ENCODE measurements around the gene ARL5C.

GRCh38 chr17:39198186-39198566, 32.2 kb upstream of the ARL5C start:
- no peak for TF ChIP-seq CTCF (IDR thresholded peaks at IDR 0.05)
- no peak for TF ChIP-seq POLR2A (IDR thresholded peaks at IDR 0.05)

All from esophagus squamous epithelium (tissue), 4 donors.